ENCODE results near the gene ABHD17A. TPM values are rescaled to one million over a fixed set of nuclear protein-coding genes. Genes with fewer than 3 reads are reported as not detected.

ABHD17A gene
- total and polyA plus RNA-seq, 9 of the 15 experiments (the other 6 are each of a cell fraction or from before 2014, with no cell fraction given) = 0.04 to 135 (median 21.8) TPM; not detected in 1

- TF ChIP-seq POLR2AphosphoS5 (IDR thresholded peaks at IDR 0.05; ENCODE audit: control insufficient read depth, insufficient read depth, low read depth, low read length) (peak; percentile 78), TRIM24 (IDR thresholded peaks at IDR 0.05) (no peak), ZNF212 (CRISPR knock-in tag; IDR thresholded peaks at IDR 0.05) (no peak), ARNT (IDR thresholded peaks at IDR 0.05) (no peak), ZNF41 (CRISPR knock-in tag; conservative IDR thresholded peaks at IDR 0.05) (no peak), MAFG (tag; conservative IDR thresholded peaks at IDR 0.05) (no peak), SNAPC5 (CRISPR knock-in tag; IDR thresholded peaks at IDR 0.05) (no peak), NR4A1 (CRISPR knock-in tag; IDR thresholded peaks at IDR 0.05) (no peak; the same call in 1 of the 2 replicates), NR4A1 (tag; IDR thresholded peaks at IDR 0.05) (no peak), STAT5A (IDR thresholded peaks at IDR 0.05; ENCODE audit: borderline replicate concordance, low read length) (no peak), FUS (optimal IDR thresholded peaks at IDR 0.05; ENCODE audit: low read depth, low read length) (peak; percentile 55), CBX5 (IDR thresholded peaks at IDR 0.05; ENCODE audit: borderline replicate concordance, low read depth) (0 out of 2 replicates have a peak, but pooled peaks have one; percentile 32), KDM1A (IDR thresholded peaks at IDR 0.05) (no peak), POLR2AphosphoS2 (IDR thresholded peaks at IDR 0.05; ENCODE audit: low read length) (peak; percentile 97), MITF (IDR thresholded peaks at IDR 0.05) (peak; percentile 92), ETS2 (tag; IDR thresholded peaks at IDR 0.05; ENCODE audit: borderline replicate concordance, poor library complexity, severe bottlenecking) (no peak)
Measured at GRCh38 chr19:1875646-1876495, 9.4 kb downstream of the ABHD17A start (continued).

All from K562 (cell line).